HG03439 (cell line): ENCODE data around the gene RPL29.
"Not testable (repeated sequence)": the region's sequence is repeated elsewhere in the genome, so short reads cannot be mapped to it uniquely, and the experiment has no call there.

Source experiments
- ATAC-seq: cut with Tn5 transposase; IDR thresholded peaks from one replicate; pipeline ENCODE4 v1.9.1; 2021; ENCODE audit warnings: mild to moderate bottlenecking, moderate library complexity; ENCODE audit not compliant: unreplicated experiment

RPL29 gene

DNA sequence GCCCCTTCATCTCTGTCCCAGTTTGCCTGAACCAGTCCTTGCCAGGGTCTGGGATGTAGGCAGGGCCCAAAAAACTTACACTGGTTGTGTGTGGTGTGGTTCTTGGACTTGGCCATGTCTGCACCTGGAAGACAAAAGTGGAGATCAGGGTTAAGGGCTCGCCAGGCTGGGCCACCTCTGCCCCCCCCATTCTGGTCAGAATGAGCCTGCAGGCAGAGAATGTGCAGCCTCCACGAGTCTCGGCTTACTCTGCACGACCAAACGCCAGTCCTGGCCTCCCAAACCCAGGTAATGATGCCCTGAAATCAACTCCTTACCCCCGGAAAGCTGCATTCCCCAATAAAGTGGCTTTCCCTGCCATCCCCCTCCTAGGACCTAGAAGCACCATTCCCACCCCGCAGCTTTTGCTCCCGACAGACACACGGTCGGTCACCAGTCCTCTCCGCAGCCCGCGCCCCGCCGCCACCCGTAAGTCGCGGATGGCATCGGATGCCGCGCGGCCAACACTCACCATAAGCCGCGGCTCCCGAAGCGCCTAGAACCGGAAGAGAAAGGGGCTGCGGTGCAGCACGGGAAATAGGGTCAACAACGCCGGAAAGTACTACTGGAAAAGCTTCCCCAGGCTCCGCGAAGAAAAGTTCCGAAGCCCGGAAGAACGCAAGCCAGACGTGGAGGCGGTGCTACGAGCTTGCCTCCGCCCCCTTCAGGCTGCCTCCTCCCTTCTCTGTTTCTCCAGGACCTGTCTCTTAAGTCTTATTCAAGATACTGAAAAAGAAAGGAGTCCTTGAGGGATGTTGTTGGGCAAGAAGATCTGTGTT, at the start of gene RPL29:
Gene RPL29 (minus strand): TSS at position 550 of the 818 bp plus-strand sequence. CDS start 434 bp downstream, at position 116.
- ATAC-seq = peak; percentile 85

GRCh38 chr3:52044869-52045619, 49.3 kb upstream of the RPL29 start:
- no peak for ATAC-seq

- no peak for ATAC-seq
These were observed 48.1 kb upstream of the RPL29 start for GRCh38 chr3:52043750-52044149.

GRCh38 chr3:52043039-52043438, 47.3 kb upstream of the RPL29 start:
- ATAC-seq = not testable (repeated sequence)

DNA sequence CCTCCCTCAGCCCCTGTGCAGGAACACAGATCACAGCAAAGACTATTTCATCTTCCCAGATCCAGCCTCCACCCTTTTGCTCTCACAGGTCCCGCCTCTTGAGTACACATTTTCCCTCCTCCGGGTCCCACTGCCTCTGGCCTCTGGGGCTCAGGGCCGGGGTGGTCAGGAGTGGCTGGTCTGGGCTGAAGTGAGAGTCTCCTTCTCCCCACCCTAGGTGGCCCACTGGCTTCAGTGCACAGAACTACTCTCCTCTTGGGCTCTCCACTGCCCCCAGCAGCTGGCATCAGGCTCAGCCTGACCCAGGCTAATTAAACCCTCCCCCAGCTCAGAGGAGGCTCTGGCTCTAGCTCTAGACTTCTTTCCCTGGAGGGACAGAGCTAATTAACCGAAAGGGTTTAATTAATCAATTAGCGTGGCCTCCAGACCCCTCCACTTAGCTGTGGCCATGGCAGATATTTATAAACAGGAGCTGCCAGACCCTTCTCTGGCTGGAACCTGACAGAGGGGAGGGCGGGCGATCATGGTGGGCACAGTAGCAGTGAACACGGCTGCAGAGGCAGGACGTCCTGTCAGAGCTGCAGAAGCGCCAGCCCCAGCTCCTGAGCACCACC, 45.5 kb upstream of the RPL29 start:
- no peak for ATAC-seq

DNA sequence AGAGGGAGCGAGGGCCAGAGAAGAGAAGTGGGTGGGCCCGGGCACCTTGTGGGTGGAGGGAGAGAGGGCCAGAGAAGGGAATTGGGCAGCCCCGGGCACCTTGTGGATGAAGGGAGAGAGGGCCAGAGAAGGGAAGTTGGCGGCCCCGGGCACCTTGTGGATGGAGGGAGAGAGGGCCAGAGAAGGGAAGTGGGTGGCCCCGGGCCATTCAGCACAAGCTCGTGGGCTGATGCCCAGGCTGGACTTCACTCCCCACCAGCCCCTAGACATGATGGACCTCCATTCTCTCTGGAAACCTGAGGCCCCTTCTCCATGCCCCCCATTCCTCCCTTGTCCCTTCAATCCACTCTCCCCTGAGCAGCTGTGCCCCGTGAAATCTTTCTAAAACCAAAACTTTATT, 44.9 kb upstream of the RPL29 start:
- ATAC-seq = no peak

- ATAC-seq = no peak
These were observed 44.2 kb upstream of the RPL29 start for GRCh38 chr3:52039846-52040245.

DNA sequence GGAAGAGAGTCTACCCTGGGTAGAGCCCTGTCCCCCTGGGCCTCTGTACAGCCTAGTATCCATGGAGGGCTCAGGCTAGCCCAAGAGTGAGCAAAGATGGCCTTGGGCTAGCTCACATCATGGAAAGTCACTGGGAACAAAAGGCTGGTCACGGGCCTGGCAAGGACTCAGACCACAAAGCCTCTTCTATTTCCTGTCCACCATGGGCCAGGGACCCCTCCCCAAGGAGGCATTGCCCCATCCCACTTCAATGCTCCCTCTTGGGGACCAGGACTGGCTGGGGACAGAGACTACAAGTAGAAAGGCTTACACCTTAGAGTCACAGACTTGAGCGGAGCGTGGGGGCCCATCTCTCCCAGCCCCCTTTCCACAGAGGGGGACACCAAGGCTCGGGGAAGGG, 43.7 kb upstream of the RPL29 start:
- ATAC-seq = no peak

GRCh38 chr3:52038227-52038626, 42.5 kb upstream of the RPL29 start:
- no peak for ATAC-seq

GRCh38 chr3:52037291-52037690, 41.6 kb upstream of the RPL29 start:
- no peak for ATAC-seq

DNA sequence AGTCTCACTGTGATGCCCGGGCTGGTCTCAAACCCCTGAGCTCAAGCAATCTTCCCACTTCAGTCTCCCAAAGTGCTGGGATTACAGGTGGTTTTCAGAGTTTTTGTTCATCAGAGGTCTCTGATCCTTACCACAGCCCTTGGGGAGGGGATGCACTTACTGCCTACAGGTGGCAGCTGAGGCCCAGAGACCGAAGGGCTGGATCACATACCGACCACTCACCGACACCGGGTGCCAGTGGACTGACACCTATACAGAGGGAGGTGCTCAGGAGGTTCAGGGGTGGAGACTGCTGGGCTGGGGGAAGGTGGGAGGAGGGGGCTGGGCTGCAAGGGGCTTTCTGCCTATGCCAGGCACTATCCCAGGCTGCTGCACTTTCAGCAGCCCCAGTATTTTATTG, 41.1 kb upstream of the RPL29 start:
- no peak for ATAC-seq

- ATAC-seq = no peak
These were observed 40.6 kb upstream of the RPL29 start for GRCh38 chr3:52036222-52036694.

DNA sequence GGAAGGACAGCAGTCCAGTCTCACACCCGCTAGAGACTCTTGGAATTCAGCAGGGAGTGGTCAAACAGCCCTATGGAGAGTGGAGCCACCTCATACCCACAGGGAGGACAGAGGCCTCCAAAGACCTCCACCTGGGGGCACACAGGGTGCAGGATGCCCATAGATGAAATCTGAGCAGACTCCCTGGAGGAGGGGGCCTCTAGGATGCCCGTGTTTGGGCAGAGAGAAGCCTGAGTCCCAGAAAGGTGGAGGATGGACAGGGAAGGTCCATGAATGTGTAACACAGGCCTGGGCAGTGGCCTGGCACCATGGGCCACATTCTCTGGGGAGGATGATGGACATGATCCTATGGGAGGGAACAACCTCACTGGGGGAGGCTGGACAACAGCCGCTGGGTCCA, 39.0 kb upstream of the RPL29 start:
- no peak for ATAC-seq

- no peak for ATAC-seq
These were observed 38.5 kb upstream of the RPL29 start for GRCh38 chr3:52034212-52034611.

- not testable (repeated sequence) for ATAC-seq
These were observed 38.1 kb upstream of the RPL29 start for GRCh38 chr3:52033748-52034147.

DNA sequence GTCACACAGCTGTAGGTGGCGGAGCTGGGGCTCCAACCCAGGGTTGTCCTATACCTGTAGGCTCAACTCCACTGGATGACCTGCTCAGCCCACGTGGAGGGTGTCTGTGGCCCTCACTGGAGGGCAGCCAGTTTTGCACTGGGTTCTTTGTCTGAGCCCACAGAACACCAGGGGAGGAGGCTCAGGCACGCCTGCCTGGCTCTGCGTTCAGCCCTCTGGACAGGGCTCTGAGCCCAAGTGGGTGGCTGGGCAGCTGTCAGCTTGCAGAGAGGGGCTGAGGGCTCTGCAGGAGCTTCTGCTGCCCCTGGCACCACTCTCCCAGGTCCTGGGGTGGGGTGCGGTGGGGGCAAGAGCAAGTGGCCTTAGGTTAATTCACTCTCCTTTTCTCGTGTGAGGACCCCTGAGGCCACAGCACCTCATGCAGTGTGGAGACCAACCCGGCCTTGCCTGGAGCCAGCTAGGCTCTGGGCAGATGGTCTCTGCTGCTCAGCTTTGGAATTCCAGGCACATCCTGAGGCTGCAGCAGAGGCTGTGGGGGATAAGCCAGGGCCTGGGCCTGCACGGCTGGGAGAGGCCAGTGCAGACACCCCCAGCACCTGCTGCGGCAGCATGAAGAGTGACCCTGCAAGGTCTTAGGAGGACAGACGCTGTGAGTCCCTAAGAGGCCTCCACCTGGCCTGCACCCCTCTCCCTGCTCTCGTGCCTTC, 37.2 kb upstream of the RPL29 start:
- no peak for ATAC-seq

DNA sequence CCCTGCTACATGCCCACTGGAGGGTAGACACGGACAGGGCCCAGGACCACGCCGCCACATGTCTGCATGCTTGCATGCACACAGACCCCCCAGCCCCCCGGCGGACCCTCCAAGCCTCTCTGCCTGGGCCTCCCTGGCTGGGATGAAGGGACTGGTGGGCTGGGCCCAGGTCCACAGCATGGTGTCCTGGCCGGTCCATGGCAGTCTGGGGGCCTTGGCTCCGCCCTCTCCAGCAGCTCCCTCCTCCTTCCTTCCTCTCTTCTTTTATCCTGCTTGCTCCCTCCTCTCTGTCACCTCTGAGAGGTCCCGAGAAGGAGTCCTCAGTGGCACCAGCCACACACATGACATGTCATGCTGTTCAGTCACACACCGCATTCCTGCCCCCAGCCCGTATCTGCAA, 36.2 kb upstream of the RPL29 start:
- no peak for ATAC-seq

DNA sequence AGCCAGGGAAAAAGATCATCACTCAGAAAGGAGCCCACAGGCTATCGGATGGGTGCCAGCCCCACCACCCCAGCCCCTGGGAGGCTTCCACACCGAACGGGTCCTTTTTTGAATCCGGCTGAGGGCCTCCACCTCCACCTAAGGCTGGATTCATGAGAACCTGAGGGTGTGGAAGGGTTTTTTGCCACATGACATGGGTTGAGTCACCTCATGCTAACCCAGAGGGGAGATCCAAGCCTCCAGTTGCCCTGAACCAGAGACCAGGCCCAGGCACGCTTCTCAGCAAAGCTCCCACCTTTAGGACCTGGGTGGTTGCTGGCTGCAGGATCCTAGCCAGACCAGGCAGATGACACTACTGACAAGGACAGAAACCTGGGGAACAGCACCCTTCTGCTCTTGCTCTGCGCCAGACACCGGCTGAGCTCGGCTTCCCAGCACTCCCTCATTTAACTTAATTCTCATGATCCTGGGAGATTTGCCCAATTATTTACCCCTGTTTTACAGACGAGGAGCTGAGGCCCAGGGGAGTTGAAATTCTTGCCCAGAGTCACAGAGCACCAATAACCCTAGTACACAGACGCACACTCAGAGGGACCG, 35.1 kb upstream of the RPL29 start:
- ATAC-seq = no peak

DNA sequence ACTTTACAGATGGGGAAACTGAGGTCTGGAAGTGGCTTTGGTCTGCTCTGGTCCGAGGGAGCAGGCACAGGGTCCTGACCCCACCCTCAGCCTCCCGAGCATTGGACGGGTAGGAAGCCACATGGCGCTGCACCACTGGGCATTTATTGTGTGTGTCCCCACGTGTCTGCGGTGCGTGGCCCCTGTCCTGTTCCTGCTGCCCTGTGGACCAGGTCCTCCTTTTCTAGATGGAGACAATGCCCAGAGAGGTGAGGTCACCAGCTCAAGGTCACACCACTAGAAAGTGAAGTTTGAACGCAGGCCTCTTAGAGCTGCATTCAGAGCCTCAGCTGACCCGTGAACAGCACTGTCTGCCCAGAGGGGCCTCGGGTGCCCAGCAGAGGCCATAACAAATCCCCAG, 33.8 kb upstream of the RPL29 start:
- ATAC-seq = no peak

DNA sequence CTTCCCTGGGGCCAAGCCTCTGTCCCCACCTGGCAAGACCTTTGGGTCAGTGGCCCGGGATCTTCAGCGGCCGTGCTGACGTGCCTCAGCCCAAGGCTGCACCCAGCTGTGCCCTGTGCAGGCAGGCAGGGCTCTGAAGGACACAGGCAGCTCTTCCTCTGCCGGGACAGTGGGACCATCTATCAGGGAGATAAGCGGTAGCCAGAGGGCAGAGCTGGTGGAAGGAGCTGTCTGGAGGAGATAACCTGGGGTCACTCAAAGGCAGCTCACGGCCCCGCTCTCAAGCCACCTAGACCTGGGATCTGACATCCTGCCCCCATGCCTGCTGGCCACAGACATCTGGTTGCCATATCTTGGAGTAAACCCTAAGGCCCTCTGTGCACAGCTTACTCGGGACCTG, 33.4 kb upstream of the RPL29 start:
- ATAC-seq = no peak

- ATAC-seq = no peak
These were observed 32.9 kb upstream of the RPL29 start for GRCh38 chr3:52028572-52028971.
